AG09319 (cell line): ENCODE data around the gene SORCS1.

Experiments used
- DNase-seq: peaks from one replicate; pipeline ENCODE4 v3.0.0-alpha.2; 2010; ENCODE audit warnings: low read depth; ENCODE audit errors: extremely low read depth
- TF ChIP-seq, protein P1 (sequence below): IDR thresholded peaks from 2 replicates; pipeline ENCODE4 v1.5.1; 2011; ENCODE audit warnings: low read depth, mild to moderate bottlenecking, inconsistent platforms, low read length, moderate library complexity

Gene SORCS1

DNA sequence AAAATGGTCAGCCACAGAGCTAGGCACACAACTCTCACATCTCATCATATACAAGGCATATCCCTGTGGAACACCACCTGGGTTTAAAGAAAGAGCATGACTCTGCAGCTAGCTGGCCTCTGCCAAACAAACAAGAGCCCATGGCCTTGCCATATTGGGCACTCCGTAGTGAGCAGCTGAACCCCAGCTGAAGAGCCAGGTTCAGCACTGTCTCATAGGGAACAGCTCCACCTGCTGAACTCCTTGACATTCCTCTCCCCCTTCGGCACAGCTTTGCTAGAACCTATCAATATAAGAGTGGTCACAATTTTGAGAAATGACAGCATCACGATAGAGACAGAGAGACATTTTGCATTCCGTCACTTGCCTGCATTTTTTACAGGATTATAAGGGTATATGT is 20.0 kb downstream of the SORCS1 start:
- no peak for DNase-seq
- TF ChIP-seq, protein P1, sequence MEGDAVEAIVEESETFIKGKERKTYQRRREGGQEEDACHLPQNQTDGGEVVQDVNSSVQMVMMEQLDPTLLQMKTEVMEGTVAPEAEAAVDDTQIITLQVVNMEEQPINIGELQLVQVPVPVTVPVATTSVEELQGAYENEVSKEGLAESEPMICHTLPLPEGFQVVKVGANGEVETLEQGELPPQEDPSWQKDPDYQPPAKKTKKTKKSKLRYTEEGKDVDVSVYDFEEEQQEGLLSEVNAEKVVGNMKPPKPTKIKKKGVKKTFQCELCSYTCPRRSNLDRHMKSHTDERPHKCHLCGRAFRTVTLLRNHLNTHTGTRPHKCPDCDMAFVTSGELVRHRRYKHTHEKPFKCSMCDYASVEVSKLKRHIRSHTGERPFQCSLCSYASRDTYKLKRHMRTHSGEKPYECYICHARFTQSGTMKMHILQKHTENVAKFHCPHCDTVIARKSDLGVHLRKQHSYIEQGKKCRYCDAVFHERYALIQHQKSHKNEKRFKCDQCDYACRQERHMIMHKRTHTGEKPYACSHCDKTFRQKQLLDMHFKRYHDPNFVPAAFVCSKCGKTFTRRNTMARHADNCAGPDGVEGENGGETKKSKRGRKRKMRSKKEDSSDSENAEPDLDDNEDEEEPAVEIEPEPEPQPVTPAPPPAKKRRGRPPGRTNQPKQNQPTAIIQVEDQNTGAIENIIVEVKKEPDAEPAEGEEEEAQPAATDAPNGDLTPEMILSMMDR = no peak

DNA sequence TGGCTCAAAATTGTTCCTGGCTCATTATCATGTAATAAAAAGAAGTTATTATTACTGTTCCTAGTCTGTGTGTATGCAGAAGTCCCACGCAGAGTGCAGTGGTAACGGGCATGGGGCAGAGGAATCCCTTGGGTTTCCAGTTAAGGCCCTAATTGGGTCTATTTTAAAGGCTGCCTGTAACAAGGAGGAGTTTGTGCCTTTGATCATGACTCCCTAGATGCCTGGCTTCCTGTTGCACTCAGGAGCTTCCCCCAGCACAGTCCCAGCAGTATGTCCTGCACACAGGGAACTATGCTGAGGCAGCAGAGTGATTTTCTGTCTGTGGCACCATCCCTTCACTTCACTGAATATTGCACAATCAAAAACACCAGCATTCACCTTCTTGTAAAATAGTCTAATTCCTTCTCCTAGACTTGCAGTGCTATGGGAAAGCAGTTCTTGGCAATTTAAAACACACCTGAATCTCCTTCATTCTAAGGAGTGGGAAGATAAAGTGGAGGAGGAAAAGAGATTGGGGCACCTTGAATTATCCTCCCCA is 22.9 kb downstream of the SORCS1 start:
- TF ChIP-seq, protein P1 = no peak
- no peak for DNase-seq

DNA sequence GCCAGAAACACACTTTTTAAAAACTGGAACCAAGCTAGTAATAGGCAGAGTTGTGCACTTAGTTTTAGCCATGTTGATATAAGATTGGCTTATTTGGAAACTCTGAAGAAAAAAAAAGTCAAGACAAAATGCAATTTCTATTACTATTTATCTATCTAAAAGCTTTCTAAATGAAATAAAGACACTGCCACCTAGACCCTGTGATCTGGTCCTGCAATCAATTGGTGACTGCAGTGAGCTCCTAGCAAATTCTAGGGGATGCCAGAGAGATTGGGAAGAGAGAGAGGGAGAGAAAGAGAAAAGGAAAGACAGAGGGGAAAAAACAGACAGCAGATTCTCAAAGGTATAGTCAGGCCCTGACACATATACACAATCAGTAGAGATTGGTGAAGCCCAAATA is 25.3 kb downstream of the SORCS1 start:
- TF ChIP-seq, protein P1 = no peak
- DNase-seq = no peak

DNA sequence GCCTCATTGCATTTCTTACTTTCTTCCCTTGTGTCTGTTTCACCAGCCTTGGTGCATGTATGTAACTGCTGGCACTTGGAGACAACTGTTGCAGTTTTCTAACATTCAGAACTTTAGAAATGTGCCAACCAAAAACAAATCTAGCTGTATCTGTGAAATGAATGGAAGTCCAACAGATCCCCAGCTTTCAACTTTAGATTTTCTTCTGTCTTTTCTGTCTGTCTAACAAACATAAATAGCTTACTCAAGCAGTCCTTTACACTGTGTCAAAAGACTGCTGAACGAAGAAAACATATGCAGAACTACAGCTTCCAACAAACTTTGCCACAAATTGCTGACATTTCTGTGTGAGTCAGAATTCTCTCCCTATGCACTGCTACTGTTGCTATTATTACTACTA is 30.9 kb downstream of the SORCS1 start:
- no peak for DNase-seq
- TF ChIP-seq, protein P1 = no peak

DNA sequence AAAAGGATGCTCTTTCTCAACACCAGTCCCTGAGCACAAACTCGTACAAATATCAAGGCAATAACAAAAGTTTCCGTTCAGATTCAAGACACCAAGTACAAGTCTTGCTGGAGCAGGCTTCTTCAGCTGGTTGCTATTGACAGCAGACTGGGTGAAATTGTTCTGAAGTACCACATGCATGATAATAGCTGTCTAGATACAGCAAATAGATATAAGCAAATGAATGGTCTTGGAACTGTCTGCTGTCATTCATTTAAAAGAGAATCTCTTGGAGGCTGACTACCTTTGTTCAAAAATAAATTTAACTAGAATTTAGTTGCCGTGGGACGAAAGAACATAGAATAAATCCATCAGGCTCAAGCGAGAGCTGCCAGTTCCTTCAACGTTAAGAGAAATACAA is 35.5 kb downstream of the SORCS1 start:
- TF ChIP-seq, protein P1 = no peak
- no peak for DNase-seq

DNA sequence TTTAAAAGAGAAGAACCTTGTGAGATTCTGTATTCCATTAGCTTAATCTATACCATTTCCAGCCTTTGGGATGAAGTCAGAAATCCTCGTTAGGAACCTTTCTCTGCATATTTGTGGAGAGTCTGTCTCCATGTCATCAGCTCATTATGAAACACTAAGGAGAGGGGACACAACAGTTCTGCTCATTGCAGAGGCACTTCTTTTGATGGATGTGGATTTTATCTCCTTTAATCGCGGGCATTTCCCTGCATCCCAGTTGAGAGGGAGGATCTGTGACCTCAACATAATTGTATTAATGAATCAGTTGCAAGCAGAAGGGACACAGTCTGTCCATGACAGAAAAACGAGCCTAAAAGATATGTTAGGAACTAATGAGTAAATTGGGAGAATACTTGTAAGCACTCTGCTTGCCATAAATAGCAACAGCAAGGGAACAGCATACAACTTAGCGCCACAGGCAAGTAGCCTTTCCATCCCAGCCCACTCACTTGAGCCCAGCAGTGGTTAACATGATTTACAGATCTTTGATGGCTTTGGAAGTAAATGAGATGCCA is 37.9 kb downstream of the SORCS1 start:
- TF ChIP-seq, protein P1 = no peak
- no peak for DNase-seq

DNA sequence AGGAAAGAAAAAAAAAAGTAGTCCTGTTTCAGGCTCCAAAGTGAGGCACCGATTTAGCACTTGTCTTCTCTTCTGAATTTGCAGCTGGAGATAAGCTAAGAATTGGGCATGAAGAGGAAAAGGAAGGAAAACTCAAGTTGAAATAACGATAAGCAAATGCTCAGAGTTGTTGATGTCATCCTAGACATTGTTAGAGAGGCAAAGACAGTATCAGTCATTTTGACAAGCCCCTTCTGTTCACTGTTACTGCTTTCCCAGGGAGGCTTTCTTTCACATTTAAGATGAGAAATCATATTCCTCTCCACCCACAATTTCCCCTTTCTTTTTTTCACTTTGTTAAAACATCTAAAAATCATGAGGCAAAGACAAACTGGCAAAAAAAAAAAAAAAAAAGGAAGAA is 41.8 kb downstream of the SORCS1 start:
- DNase-seq = no peak
- TF ChIP-seq, protein P1 = no peak
